ENCODE results near the gene ATRNL1. TPM values are rescaled to one million over a fixed set of nuclear protein-coding genes. Genes with fewer than 3 reads are reported as not detected.

ATRNL1 gene
- polyA plus RNA-seq, 3 donors = not detected

- Histone ChIP-seq H2AFZ (ENCODE audit: insufficient read depth, low read depth, low read length, poor library complexity, severe bottlenecking) (no peak overlapping the region), H3K4me1 (ENCODE audit: control insufficient read depth in 1 of 2, insufficient read depth in 2 of 2, low read length in 2 of 2) (no peaks in the 10 kb centered on the region), H4K20me1 (ENCODE audit: insufficient read depth, low read length) (no peaks in the 10 kb centered on the region), H3K9me3 (replicated peaks in 1 of 2; ENCODE audit: control insufficient read depth in 1 of 2, insufficient read depth in 1 of 2, low read length in 2 of 2) (no peaks in the 10 kb centered on the region), H3K27ac (ENCODE audit: low read depth in 1 of 2, low read length in 2 of 2) (no peak overlapping the region), H3K36me3 (replicated peaks in 1 of 2; ENCODE audit: control insufficient read depth in 1 of 2, insufficient read depth in 2 of 2, low read length in 2 of 2) (no peaks in the 10 kb centered on the region), H3K79me2 (ENCODE audit: insufficient read depth, low read length) (no peaks in the 10 kb centered on the region), H3K4me3 (replicated peaks in 1 of 3; ENCODE audit: low read depth in 2 of 3, low read length in 3 of 3) (no peak overlapping the region), H3K9ac (ENCODE audit: insufficient read depth, low read length, poor library complexity, severe bottlenecking) (no peak overlapping the region), H3K4me2 (replicated peaks; ENCODE audit: extremely low read depth, low read length, poor library complexity, severe bottlenecking) (no peak overlapping the region), H3K27me3 (ENCODE audit: control insufficient read depth in 2 of 2, insufficient read depth in 2 of 2, low read length in 2 of 2) (no peaks in the 10 kb centered on the region)
- Mint-ChIP-seq H3K36me3 (no peaks in the 10 kb centered on the region), H3K4me3 (no peak overlapping the region), H3K27ac (no peak overlapping the region), H3K4me1 (no peaks in the 10 kb centered on the region), H3K9me3 (no peaks in the 10 kb centered on the region), H3K27me3 (ENCODE audit: low read depth in 3 of 3) (no peaks in the 10 kb centered on the region)
- intact Hi-C loops (cut with micrococcal nuclease) = no loop called here
- no peak for TF ChIP-seq CTCF (IDR thresholded peaks at IDR 0.05)
- no CpG with 5 or more reads among the region's 2 CpGs for WGBS (ENCODE audit: insufficient coverage)
- no peak for DNase-seq
Measured at GRCh38 chr10:115875172-115875571, 782.0 kb downstream of the ATRNL1 start.

- no peaks in the 10 kb centered on the region for H3K36me3 Mint-ChIP-seq
- Histone ChIP-seq H3K4me1 (ENCODE audit: control insufficient read depth in 1 of 2, insufficient read depth in 2 of 2, low read length in 2 of 2) (no peaks in the 10 kb centered on the region), H3K27me3 (ENCODE audit: control insufficient read depth in 2 of 2, insufficient read depth in 2 of 2, low read length in 2 of 2) (no peaks in the 10 kb centered on the region), H3K4me3 (replicated peaks in 1 of 3; ENCODE audit: low read depth in 2 of 3, low read length in 3 of 3) (no peak overlapping the region), H3K9me3 (replicated peaks in 1 of 2; ENCODE audit: control insufficient read depth in 1 of 2, insufficient read depth in 1 of 2, low read length in 2 of 2) (no peaks in the 10 kb centered on the region), H3K27ac (ENCODE audit: low read depth in 1 of 2, low read length in 2 of 2) (no peak overlapping the region), H4K20me1 (ENCODE audit: insufficient read depth, low read length) (no peaks in the 10 kb centered on the region), H2AFZ (ENCODE audit: insufficient read depth, low read depth, low read length, poor library complexity, severe bottlenecking) (no peak overlapping the region), H3K36me3 (replicated peaks in 1 of 2; ENCODE audit: control insufficient read depth in 1 of 2, insufficient read depth in 2 of 2, low read length in 2 of 2) (no peaks in the 10 kb centered on the region), H3K9ac (ENCODE audit: insufficient read depth, low read length, poor library complexity, severe bottlenecking) (no peak overlapping the region), H3K4me2 (replicated peaks; ENCODE audit: extremely low read depth, low read length, poor library complexity, severe bottlenecking) (no peak overlapping the region), H3K79me2 (ENCODE audit: insufficient read depth, low read length) (no peaks in the 10 kb centered on the region)
- no peaks in the 10 kb centered on the region for H3K4me1 Mint-ChIP-seq
- H3K27me3 Mint-ChIP-seq (ENCODE audit: low read depth in 3 of 3) = no peaks in the 10 kb centered on the region
- no peak overlapping the region for H3K4me3 Mint-ChIP-seq
- TF ChIP-seq CTCF (IDR thresholded peaks at IDR 0.05) = no peak
- WGBS (ENCODE audit: insufficient coverage) = 60% methylated on average over 5 of the region's 6 CpGs
- no peak for DNase-seq
- no peaks in the 10 kb centered on the region for H3K9me3 Mint-ChIP-seq
- no peak overlapping the region for H3K27ac Mint-ChIP-seq
- intact Hi-C loops (cut with micrococcal nuclease) = no loop called here
Measured at GRCh38 chr10:115879372-115880089, 786.4 kb downstream of the ATRNL1 start.

Measured in CD14-positive monocyte (primary cell).